Mucosa of descending colon (tissue), 3 donors: Measurements from ENCODE around the gene MAS1. TPM values are rescaled to one million over a fixed set of nuclear protein-coding genes. Genes with fewer than 3 reads are reported as not detected.
"Not testable (repeated sequence)": the region's sequence is repeated elsewhere in the genome, so short reads cannot be mapped to it uniquely, and the experiment has no call there.

Experiments
- ATAC-seq: fragments of 200-7000 bp; cut with Tn5 transposase; one replicate; pipeline ENCODE4 v1.9.1; 2020; ENCODE audit warnings: mild to moderate bottlenecking, moderate library complexity
- DNase-seq, 3 donors: peaks; one replicate each; pipeline ENCODE4 v3.0.0-alpha.2; 2020
- H3K36me3 ChIP-seq: fragments of 200-600 bp; one replicate; pipeline ENCODE4 v1.8.0; 2021; ENCODE audit warnings: low read depth, mild to moderate bottlenecking
- H3K4me1 ChIP-seq: fragments of 200-600 bp; one replicate; pipeline ENCODE4 v1.8.0; 2021; ENCODE audit warnings: low read depth, mild to moderate bottlenecking
- H3K4me3 ChIP-seq: fragments of 200-600 bp; one replicate; pipeline ENCODE4 v1.8.0; 2021; ENCODE audit warnings: mild to moderate bottlenecking
- H3K9me3 ChIP-seq: fragments of 200-600 bp; one replicate; pipeline ENCODE4 v1.8.0; 2021; ENCODE audit warnings: mild to moderate bottlenecking
- CTCF ChIP-seq: fragments of 200-600 bp; IDR thresholded peaks from one replicate; pipeline ENCODE4 v1.8.0; 2022; ENCODE audit warnings: antibody characterized with exemption, mild to moderate bottlenecking
- intact Hi-C, 2 donors: fragments of 100-400 bp; cut with DNase I in 1 of 2; cut with micrococcal nuclease in 1 of 2; formaldehyde crosslinking; loops; one replicate each; pipeline versions ENCODE4 v1.11.0 to v1.11.1; 2022; cut with DNase I, micrococcal nuclease
- long read RNA-seq, 2 donors: library from polyadenylated mRNA; unstranded; transcript quantifications; one replicate each; pipeline ENCODE4 v2.0.0, GENCODE V29; 2019 to 2021
- total RNA-seq, 3 donors: library from RNA; stranded (reverse); fragmentation: NEBNext Ultra II Directional in 2 of 3; extraction: Animal tissue kit (Norgen Biotek cat#: 25700) in 2 of 3; gene quantifications; one replicate each; pipeline versions ENCODE4 v1.2.1 to v1.2.4, GENCODE V29; 2021 to 2023
- donor health status: DM: no; HTN: no; CAD: no; lungs with moderate emphysema.
- donor health status: DM: no; HTN: no; CAD: no.
- donor health status: DM: no; HTN: yes; CAD: no.

MAS1 gene
- not detected for total RNA-seq
- long read RNA-seq, donor 1: 0 reads
- long read RNA-seq, donor 2: 0 reads

- Histone ChIP-seq H3K4me3 (no peak within 1 kb of the TSS), H3K4me1 (no peaks in the 10 kb centered on the region), H3K36me3 (no peaks in the 10 kb centered on the region), H3K9me3 (no peaks in the 10 kb centered on the region)
- no peak for DNase-seq
- intact Hi-C loops: no loop called here
- no peak for TF ChIP-seq CTCF
- ATAC-seq: no peak
Observed at GRCh38 chr6:159890792-159891191, at the start of gene MAS1. Gene MAS1, plus strand, starts transcription at chr6:159890988. Its CDS starts 15,968 bp downstream, at chr6:159906956.

GRCh38 chr6:159842035-159842434 lies 48.8 kb upstream of the MAS1 start:
- no peak for TF ChIP-seq CTCF
- Histone ChIP-seq H3K9me3 (no peaks in the 10 kb centered on the region), H3K36me3 (no peaks in the 10 kb centered on the region), H3K4me1 (no peaks in the 10 kb centered on the region), H3K4me3 (no peak overlapping the region)
- no peak for ATAC-seq
- intact Hi-C loops: no loop called here
- DNase-seq: no peak

GRCh38 chr6:159844737-159845645 lies 45.8 kb upstream of the MAS1 start:
- no peak for TF ChIP-seq CTCF
- no peak for DNase-seq
- ATAC-seq: no peak
- peaks cover 3% of the 10 kb centered on the region for H3K9me3 ChIP-seq
- intact Hi-C loops: no loop called here
- H3K4me3 ChIP-seq: no peak overlapping the region
- H3K36me3 ChIP-seq: no peaks in the 10 kb centered on the region
- H3K4me1 ChIP-seq: no peaks in the 10 kb centered on the region

- DNase-seq, H3K36me3 ChIP-seq, H3K9me3 ChIP-seq, H3K4me1 ChIP-seq, H3K4me3 ChIP-seq, intact Hi-C loops, ATAC-seq: not testable (repeated sequence)
Observed at GRCh38 chr6:159848552-159848951, 42.2 kb upstream of the MAS1 start.

GRCh38 chr6:159849851-159850250 lies 40.9 kb upstream of the MAS1 start:
- not testable (repeated sequence) for DNase-seq

GRCh38 chr6:159852877-159853276 lies 37.9 kb upstream of the MAS1 start:
- Histone ChIP-seq H3K4me1 (no peaks in the 10 kb centered on the region), H3K9me3 (peaks cover 3% of the 10 kb centered on the region), H3K36me3 (no peaks in the 10 kb centered on the region), H3K4me3 (no peak overlapping the region)
- ATAC-seq (peak; percentile 41), DNase-seq (peak in 1 of 3 donors; percentile 22)
- TF ChIP-seq CTCF: no peak
- intact Hi-C loops: no loop called here

More at GRCh38 chr6:159849851-159850250, 40.9 kb upstream of the MAS1 start:
- H3K9me3 ChIP-seq, H3K4me1 ChIP-seq, ATAC-seq, H3K4me3 ChIP-seq, intact Hi-C loops, H3K36me3 ChIP-seq: not testable (repeated sequence)
